Endometrium (tissue), 2 donors: ENCODE measurements around the gene BCAP31.

Source experiments
- FAIRE-seq: peaks from 2 replicates; lab custom pipeline; 2012; peaks lifted over from hg19 to GRCh38; lab: Jason Lieb, UNC
- donor health status: control.
- donor health status: control.

Gene BCAP31

DNA sequence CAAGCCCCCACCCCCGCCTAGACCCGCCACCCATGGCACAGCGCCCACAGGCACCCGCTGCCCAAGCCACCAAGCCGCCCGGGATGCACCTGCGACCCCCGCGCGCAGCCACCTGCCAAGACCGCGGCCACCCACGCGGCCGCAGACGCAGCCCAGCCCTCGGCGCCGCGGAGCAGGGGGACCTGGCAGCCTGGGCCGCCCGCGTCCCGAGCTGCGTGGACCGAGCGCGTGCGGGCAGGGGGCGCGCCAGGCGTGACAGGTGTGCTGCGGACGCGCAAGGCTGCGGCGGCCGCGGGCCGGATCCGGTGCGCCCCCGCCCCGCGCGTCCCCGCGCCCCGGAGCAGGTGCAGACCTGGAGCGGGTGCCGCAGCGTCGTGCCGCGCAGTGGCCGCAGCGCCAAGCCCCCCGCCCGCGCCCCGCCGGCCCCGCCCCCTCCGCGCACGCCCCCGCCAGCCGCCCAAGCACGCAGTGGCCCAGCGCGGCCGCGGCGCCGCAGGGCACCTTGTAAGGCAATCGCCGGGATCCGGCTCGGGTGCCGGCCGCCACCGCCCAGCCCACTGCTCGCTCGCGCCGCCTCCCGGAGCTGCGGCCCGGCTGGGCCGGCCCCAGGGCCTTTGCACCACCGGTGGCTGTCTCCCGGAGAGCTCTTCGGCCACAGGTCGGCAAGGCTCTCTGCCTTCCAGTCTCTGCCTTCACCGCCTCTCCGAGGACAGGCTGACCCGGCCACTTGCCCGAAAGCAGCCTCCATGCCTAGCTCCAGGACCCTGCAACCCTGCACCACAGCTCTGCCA, 50.6 kb downstream of the BCAP31 start, which contains the start of gene PNCK:
TSS of gene PNCK (minus strand) at position 386 of the 791 bp plus-strand sequence. CDS start 737 bp downstream, outside the sequence.
- FAIRE-seq: no peak

- FAIRE-seq: no peak
Observed at GRCh38 chrX:153672531-153673427, 51.4 kb downstream of the BCAP31 start.

- FAIRE-seq: no peak
Observed at GRCh38 chrX:153671589-153672530, 52.3 kb downstream of the BCAP31 start.

- no peak for FAIRE-seq
Observed at GRCh38 chrX:153670748-153671588, 53.2 kb downstream of the BCAP31 start.

DNA sequence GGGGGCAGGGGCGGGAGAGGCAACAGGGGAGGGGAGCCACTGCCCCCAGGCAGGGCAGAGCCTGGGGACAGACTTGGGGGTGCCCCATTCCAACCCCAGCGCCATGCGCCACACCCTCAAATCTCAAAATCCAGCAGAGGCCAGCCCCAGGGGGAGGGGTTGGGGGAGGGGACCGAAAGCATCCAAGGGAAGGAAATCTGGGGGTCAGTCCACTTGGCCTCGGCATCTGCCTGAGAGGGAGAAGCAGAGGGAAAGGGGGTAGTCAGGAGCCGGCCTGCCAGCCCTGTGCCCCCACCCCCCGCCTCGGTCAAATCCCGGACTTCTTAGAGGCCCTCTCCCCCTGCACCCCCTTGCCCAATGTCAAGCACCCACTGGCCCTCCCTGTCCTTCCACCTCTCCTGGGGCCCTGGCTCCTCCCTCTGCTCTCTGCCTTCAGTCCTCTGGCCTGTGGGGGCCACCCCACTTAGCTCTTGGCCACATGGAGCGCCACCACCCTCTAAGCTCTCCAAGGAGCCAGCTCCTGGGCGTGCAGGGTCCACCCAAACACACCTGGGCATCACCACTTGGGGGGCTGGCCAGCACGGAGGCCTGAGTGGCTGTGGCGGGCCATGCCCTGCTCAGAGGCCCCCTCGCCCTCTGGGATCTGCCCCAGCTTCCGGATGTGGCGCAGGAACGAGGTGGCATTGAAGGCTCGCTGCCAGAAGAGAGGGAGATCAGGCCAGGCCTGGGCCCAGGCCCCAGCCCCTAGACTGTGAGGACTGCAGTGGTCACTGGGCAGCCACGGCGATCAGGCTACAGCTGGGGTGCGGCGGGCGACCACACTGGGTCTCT, 54.1 kb downstream of the BCAP31 start:
- no peak for FAIRE-seq

GRCh38 chrX:153669174-153669890, 54.9 kb downstream of the BCAP31 start:
- no peak for FAIRE-seq

DNA sequence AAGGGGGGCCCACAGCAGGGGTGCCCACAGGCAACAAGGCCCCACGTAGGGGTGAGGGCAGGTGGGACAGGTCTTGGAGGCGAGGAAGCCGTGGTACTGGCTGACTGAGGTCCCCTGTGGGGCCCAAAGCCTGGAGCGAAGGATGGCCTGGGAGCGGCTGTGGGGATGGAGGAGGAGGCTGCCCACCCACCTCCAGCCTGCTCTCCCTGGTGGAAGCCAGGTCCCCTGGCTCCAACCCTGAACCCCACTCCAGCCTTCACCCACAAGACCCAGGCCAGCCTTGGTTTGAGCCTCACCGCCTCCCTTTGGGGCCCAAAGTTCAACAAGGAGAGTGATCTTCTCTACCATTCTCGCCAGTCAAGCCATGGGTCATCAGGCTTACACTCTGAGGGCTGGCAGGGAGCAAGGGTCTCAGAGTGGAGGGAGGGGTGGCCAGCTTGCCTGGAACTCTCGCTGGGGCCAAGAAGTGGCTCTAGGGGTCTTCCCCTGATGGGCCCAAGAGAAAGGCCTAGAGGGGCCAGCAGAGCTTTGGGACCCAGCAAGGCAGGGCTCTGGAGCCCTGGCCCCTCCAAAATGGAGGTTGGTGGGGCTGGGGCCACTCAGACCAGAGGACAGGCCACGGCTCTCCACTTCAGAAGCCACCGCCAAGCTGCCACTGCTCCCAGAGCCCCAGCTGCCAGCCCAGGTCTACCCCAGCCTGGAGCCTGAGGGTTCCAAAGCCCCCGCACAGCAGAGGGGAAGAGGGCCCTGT, 55.6 kb downstream of the BCAP31 start:
- FAIRE-seq: no peak

GRCh38 chrX:153667956-153668396, 56.2 kb downstream of the BCAP31 start:
- no peak for FAIRE-seq

DNA sequence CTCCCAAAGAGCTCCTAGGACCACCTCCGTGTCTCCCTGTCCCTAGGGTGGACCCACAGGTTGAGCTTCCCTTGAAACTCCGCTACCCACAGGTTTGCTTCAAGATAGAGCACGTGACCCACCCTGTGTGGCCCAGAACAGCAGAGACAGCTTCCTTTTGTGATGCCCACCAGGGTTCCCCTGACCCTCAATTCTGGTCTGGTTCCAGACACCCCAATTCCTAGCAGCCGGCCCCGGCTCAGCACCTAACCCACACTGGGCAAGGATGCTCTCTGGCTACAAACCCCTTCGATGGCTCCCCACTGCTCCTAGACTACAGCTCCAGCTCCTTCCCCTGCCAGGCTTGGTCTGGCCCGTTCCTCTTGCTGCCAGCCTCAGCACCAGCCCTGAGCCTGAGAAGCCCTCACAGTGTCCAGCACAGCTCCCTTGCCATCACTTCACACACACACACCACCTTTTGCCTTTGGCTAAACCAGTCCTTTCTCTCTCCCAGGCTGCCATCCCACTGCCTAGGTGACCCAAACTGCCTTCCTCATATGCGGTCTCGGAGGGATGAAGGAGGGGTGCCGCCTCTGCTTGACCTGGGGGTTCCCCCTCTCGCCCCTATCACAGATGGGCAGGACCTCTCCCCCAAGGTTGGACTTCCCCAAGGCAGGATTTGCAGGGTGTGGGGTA, 56.8 kb downstream of the BCAP31 start:
- FAIRE-seq: no peak

- FAIRE-seq: no peak
Observed at GRCh38 chrX:153665726-153666306, 58.4 kb downstream of the BCAP31 start.

DNA sequence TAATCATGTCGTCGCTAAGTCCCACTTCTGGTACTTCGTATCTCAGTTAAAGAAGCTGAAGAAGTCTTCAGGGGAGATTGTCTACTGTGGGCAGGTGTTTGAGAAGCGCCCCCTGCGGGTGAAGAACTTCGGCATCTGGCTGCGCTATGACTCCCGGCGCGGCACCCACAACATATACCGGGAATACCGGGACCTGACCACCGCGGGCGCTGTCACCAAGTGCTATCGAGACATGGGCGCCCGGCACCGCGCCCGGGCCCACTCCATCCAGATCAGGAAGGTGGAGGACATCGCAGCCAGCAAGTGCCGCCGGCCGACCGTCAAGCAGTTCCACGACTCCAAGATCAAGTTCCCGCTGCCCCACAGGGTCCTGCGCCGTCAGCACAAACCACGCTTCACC, 61.9 kb downstream of the BCAP31 start:
- FAIRE-seq: no peak

DNA sequence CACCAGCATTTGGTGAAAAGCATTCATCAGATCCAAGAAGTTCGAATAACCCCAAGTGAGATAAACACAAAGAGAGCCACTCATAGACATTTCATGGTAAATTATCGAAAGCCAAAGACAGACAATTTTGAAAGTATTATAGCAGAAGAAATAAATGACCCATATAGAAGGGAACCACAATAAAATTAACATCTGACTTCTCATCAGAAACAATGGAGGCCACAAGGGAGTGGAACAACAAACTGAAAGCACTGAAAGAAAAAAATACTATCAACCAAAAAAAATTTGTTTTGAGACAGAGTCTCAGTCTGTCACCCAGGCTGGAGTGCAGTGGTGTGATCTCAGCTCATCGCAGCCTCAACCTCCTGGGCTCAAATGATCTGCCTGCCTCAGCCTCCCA, 64.9 kb downstream of the BCAP31 start:
- FAIRE-seq: no peak

DNA sequence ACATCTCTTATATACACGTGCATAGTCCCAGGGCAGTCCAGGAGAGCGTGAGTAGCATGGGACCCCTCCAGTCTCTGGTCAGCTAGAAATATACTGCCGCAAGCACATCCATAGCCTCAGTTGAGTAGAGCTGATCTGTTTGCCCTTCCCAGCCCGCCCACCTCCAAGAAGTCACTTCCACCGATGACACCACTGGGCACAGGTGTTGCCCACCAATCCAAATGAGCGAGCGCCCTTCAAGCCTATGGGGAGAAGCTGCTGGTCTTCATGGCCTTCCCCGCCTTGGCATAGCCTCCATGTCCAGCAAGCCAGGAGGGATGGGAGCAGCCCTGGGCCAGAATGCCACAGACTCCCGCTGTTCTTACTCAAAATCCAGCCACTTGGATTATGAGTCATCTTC, 67.0 kb downstream of the BCAP31 start:
- FAIRE-seq: no peak

DNA sequence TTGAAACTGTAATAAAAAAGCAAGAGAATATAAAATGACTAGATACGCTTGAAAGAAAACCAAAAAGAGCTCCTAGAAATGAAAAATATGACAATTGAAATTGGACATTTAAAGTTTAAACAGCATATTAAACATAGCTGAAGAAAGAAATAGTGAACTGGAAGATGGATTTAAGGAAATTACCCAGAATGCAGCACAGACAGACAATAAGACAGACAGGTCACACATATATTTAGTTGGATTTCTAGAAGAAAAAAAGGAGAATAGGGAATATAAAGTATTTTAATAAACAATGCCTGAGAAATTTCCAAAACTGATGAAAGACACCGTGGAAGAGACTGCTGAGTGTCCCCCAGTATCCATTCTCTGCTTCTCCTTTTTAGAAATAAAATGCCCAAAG, 70.6 kb downstream of the BCAP31 start:
- no peak for FAIRE-seq

GRCh38 chrX:153651540-153652079, 72.6 kb downstream of the BCAP31 start:
- FAIRE-seq: no peak

- FAIRE-seq: no peak
Observed at GRCh38 chrX:153650959-153651358, 73.2 kb downstream of the BCAP31 start.
